GM12891 (cell line): ENCODE results near the gene SKOR1.

Source experiments
- DNase-seq: peaks from one replicate; pipeline ENCODE4 v3.0.0; 2011; ENCODE audit warnings: low spot score; ENCODE audit not compliant: insufficient read length
- FAIRE-seq: peaks from 2 replicates; lab custom pipeline; 2011; peaks lifted over from hg19 to GRCh38; lab: Jason Lieb, UNC
- PAX5 ChIP-seq: IDR thresholded peaks from 2 replicates; pipeline ENCODE4 v1.6.1; 2011; ENCODE audit warnings: low read length, moderate library complexity, mild to moderate bottlenecking; ENCODE audit not compliant: insufficient read depth, severe bottlenecking
- POLR2A ChIP-seq: IDR thresholded peaks from 2 replicates; pipeline ENCODE4 v1.6.1; 2011; ENCODE audit warnings: low read depth, low read length, control low read depth
- POLR2AphosphoS5 ChIP-seq: IDR thresholded peaks from 2 replicates; pipeline ENCODE4 v1.6.1; 2011; ENCODE audit warnings: low read depth, low read length, control low read depth
- POU2F2 ChIP-seq: IDR thresholded peaks from 2 replicates; pipeline ENCODE4 v1.6.1; 2011; ENCODE audit warnings: low read depth, mild to moderate bottlenecking, control low read depth, low read length, moderate library complexity
- SPI1 ChIP-seq: IDR thresholded peaks from 2 replicates; pipeline ENCODE4 v1.6.1; 2011; ENCODE audit warnings: low read depth, low read length, control low read depth
- TAF1 ChIP-seq: IDR thresholded peaks from 2 replicates; pipeline ENCODE4 v1.6.1; 2011; ENCODE audit warnings: low read depth, low read length, control low read depth

Gene SKOR1

GRCh38 chr15:67883234-67883773, 58.0 kb downstream of the SKOR1 start:
- TF ChIP-seq POLR2AphosphoS5 (no peak), PAX5 (no peak), TAF1 (no peak), POLR2A (no peak), SPI1 (no peak), POU2F2 (no peak)
- no peak for FAIRE-seq

GRCh38 chr15:67884009-67884408, 58.7 kb downstream of the SKOR1 start:
- TF ChIP-seq TAF1 (no peak), POU2F2 (no peak), PAX5 (no peak), SPI1 (no peak), POLR2A (no peak), POLR2AphosphoS5 (no peak)
- FAIRE-seq (no peak), DNase-seq (no peak)

More at GRCh38 chr15:67883234-67883773, 58.0 kb downstream of the SKOR1 start:
- no peak for DNase-seq
